Central memory CD4-positive, alpha-beta T cell (primary cell): ENCODE data around the gene TSSC4.

ENCODE experiments used
- DNase-seq: peaks from one replicate; pipeline ENCODE4 v3.0.0; 2022

TSSC4 gene

GRCh38 chr11:2420502-2421225, 20.1 kb downstream of the TSSC4 start:
- DNase-seq, result peak; percentile 60

DNA sequence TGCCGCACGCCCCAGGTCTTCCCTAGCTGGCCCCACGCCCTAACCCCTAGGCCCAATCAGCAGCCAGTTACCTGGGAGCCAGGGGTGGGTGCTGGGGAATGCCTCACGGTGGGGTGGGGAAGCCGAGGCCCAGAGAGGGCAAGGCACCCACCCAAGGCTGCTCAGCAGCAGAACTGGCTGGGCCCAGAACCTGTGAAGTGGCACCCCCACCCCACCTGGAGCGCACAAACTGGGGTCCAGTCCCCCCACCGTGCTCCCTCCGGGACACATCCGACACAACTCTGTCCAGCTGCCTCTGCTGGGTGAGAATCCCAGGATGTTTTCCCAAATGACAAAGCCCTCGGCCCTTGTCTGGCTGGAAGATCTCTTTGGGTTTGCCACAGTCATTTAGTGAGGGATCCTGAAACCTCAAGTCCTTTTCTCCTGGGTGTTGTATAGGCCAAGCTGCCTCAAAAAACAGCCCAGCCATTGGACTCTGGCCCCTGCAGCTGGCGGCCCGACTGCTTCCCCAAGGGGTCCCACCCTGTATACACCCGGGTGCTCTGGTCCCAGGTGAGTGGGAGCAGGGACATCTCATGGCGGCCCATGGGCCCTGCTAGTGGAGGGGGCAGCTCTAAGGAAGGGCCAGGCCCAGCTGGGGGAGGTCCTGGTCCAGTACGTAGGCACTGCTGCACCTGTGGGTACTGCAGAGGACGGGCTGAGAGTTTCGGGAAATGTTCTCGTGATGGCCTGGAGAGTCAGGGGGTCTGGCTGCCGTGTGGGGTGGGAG, 20.9 kb downstream of the TSSC4 start:
- no peak for DNase-seq

DNA sequence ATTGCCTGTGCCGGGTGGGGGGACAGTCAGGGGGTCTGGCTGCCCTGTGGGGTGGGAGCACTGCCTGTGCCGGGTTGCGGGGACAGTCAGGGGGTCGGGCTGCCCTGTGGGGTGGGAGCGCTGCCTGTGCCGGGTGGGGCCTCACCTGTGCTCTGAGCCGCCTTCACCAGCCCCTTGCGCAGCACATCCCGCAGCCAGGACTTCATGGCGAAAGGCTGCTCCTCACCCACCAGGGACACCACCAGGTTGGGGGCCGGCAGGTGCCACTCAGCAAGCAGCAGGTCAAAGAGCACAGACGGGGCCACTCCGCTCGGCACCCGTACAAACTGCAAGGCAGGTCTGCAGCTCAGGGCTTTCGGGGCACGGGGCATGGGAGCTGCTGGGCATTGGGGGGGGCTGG, 21.4 kb downstream of the TSSC4 start:
- no peak for DNase-seq

DNA sequence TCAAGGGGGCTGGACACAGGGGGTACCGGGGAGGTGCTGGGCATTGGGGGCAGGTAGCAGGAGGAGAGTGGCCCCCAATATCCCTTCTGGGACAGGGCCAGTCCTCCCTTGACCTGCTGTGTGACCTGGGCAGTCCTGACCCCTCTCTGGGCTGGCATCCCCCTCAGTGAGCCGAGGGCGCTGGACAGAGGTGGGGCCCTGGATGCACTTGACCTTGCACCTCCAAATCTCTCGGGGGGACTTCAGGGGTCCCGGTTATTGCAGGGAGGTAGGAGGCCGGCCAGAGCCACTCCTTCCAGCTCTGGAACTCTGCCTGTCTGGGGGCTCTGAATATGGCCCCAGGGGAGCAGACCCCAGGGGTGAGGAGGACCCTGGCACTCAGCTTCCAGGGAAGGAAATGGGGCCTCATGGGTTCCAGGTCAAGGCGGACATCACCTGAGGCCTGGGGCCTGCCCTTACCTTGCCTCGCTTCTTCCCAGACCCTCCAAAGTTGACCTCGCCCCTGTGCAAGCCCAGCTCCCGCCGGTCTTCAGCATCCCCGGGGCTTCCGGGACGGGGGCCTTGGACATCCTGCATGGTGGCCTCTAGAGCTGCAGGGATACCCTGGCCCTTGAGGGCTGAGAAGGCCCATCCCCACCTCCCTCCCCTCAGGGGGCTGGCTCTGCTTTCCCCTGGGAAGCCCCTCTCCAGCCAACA, 22.1 kb downstream of the TSSC4 start:
- no peak for DNase-seq

DNA sequence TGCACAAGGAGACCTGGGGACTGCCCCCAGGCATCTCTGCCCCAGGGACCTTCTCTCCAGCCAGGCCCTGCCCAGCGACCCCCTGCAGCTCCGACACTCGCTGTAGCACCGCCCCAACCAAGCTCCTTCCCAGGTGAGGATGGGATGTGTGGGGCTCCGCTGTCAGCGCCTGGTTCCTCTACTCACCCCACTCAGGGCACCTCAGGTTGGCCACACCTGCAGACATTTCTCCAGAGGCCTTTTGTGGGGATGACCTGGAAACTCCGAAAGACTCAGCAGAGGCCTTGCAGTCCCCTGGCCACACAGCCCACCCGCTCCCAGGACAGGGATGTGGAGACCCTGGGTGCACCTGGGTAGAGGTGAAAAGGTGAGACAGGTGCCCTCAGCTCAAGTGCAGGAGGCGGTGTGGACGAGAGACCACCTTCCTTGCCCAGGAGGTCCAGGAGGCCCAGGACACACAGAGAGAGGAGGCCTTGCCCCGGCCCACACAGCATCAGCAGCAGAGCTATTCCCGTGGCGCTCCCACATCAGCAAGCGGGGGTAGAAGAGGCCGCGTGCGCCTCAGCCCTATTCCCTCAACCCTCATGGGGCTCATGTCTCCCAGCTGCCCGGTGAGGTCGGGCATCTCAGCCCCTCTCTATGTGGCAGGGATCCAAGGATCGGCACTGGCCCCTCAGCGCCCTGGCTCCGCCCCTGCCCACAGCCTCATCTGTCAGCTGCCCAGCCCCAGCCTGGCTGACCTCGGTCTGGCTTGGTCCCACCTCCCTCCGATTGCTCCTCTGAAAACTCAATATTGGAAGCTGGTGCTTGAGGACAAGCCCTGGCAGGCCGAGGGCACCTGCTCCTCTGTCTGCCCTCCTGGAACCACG, 22.8 kb downstream of the TSSC4 start:
- DNase-seq, result no peak

GRCh38 chr11:2424811-2425495, 24.4 kb downstream of the TSSC4 start:
- DNase-seq, result no peak

DNA sequence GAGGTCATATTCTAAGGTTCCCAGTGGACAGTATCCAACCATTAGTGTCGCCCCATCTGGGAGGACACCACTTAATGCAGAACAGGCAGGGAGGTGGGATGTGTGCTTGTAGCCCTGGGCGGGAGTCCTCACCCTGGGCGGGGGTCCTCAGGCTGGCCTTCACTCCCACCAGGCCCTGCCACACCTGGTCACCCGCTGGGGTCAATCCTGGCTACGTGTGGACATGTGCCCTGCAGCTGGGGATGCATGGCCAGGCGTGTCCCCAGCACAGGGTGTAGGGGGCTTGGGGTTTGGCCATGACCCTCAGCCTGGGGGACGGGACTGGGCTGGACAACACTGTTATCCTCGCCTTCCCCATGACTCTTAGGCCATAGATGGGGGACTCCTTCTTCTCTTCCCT, 25.0 kb downstream of the TSSC4 start:
- no peak for DNase-seq

- no peak for DNase-seq
These were observed 25.7 kb downstream of the TSSC4 start for GRCh38 chr11:2426221-2426620.

DNA sequence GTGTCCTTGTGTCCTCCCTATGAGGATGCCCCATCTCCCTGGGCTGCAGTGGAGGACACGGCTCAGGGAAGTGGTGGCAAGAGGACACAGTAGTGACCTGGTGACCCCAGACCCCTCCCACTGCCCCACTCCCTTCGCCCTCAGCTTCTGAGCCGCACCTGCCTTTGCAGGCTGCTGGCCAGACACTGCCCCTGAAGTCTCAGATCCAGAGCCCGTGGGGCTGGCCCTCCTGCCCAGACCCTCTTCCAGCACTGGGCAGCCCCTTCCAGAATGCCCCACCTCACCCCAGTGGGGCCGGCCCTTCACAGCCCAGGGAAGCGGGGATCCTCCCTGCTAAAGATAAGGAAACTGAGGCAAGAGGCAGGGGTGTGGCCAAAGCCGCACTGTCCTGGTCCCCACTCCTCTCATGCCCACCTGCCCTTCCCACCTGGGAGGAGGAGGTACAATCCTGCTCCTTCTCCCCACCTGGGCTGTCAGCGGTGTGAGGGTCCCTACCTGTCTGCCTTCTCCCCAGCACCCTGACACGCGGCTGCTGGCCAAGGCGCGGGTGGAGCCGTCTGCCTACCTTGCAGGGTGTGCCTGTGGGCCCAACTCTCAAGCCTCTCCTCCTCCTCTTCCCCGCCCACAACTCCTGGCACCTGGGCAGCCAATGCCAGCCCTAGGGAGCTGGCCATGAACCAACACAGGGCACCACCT, 26.4 kb downstream of the TSSC4 start:
- no peak for DNase-seq

GRCh38 chr11:2427721-2428321, 27.3 kb downstream of the TSSC4 start:
- DNase-seq, result no peak

DNA sequence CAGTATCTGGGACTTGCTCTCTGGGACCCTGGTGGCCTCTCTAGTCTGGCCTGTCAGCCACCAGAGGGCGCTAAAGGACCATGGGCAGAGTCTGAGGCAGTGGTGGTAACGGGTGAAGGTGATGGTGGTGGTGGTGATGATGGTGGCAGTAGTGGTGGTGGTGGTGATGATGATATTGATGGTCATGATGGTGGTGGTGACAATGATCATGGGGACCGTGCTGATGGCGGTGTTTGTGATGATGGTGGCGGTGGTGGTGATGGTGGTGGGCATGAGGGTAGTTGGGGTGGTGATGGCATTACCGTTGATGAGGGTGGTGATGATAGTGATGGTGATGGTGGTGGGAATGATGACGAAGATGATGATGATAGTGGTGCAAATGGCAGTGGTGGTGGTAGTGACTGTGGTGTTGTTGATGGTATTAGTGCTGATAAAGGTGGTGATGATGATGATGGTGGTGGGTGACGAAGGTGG, 27.8 kb downstream of the TSSC4 start:
- DNase-seq, result peak; percentile 77

DNA sequence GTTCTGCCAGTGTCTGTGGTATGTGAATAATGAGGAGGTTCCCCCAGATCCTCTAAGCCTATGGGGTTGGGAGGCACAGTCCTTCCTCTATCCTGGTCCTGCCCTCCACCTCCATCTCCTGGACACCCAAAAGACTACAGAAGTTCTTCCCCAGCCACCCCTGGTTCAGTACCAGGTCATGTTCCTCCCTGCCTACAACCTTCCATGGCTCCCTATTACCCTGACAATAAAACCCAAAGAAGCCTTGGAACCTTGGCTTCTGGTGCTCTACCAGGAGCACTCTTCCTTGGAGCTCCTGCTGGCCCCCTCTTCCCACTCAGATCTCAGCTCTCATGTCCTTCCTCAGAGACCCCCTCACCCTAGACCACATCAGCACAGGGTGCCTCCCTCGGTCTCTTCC, 30.8 kb downstream of the TSSC4 start:
- no peak for DNase-seq

- no peak for DNase-seq
These were observed 31.6 kb downstream of the TSSC4 start for GRCh38 chr11:2432171-2432621.

- no peak for DNase-seq
These were observed 32.1 kb downstream of the TSSC4 start for GRCh38 chr11:2432628-2433071.

GRCh38 chr11:2433106-2433925, 32.8 kb downstream of the TSSC4 start:
- DNase-seq, result no peak

DNA sequence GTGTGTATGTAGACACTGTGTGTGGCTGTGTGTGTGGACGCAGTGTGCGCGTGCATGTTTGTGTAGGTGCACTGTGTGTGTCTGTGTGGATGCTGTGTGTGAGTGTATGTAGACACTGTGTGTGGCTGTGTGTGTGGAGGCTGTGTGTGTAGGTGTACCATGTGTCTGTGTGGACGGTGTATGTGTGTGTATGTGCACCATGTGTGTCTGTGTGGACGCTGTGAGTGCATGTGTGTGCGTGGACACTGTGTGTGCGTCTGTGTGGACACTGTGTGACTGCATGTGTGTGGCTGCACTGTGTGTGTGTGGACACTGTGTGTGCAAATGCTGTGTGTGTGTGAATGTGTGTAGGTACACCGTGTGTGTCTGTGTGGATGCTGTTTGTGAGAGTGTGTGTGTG, 33.5 kb downstream of the TSSC4 start:
- DNase-seq, result no peak

DNA sequence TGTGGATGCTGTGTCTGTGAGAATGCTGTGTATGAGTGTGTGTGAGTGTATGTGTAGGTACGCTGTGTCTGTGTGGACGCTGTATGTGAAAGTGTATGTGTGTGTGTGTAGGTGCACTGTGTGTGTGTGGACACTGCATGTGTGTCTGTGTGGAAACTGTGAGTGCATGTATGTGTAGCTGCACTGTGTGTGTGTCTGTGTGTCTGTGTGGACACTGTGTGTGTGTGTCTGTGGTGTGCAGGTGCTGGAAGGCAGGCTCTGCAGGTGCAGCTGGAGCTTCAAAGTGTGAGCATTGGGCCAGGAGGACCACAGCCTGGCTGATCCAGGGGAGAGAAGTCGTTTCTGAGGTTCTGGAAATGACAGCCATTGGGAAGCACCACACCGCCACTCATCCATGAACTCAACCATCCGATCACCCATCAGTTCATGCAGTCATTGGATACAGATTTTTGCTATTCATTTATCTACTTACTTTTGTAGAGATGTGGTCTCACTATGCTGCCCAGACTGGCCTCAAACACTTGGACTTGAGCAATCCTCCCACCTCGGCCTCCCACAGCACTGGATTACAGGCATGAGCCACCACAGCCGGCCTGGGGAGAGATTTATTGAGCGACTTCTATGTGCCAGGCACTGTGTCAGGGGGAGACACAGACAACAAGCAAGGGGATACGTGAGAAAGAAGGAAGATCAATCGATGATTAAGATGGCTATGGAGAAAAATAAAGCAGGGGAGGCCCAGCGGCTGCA, 34.1 kb downstream of the TSSC4 start:
- no peak for DNase-seq

- DNase-seq, result no peak
These were observed 34.9 kb downstream of the TSSC4 start for GRCh38 chr11:2435288-2436012.
